Tibial nerve (tissue), 4 donors: Measurements from ENCODE around the gene GTF3C2. TPM values are rescaled to one million over a fixed set of nuclear protein-coding genes. Genes with fewer than 3 reads are reported as not detected.

Experiments used
- DNase-seq, 2 donors: peaks; one replicate each; pipeline ENCODE4 v3.0.0-alpha.2; 2019; ENCODE audit warnings: low spot score in 2 of 2
- H3K27ac ChIP-seq, 4 donors: fragments of 200-600 bp; sonication (generic) in 3 of 4; one replicate each; pipeline ENCODE4 v1.5.1; 2017 to 2019; ENCODE audit warnings: mild to moderate bottlenecking in 1 of 4
- H3K27me3 ChIP-seq, 2 donors: fragments of 200-600 bp; sonication (generic) in 1 of 2; one replicate each; pipeline versions ENCODE4 v1.5.1 to v1.6.0; 2017 to 2019
- H3K36me3 ChIP-seq, 3 donors: fragments of 200-600 bp; sonication (generic); one replicate each; pipeline ENCODE4 v1.5.1; 2018 to 2019
- H3K4me1 ChIP-seq, 4 donors: fragments of 200-600 bp; sonication (generic) in 3 of 4; one replicate each; pipeline ENCODE4 v1.5.1; 2017 to 2019
- H3K4me3 ChIP-seq, 4 donors: fragments of 200-600 bp; sonication (generic) in 3 of 4; one replicate each; pipeline ENCODE4 v1.5.1; 2017 to 2019; ENCODE audit warnings: mild to moderate bottlenecking in 1 of 4, moderate library complexity in 1 of 4
- H3K9me3 ChIP-seq, 4 donors: fragments of 200-600 bp; sonication (generic) in 3 of 4; one replicate each; pipeline ENCODE4 v1.5.1; 2017 to 2019
- CTCF ChIP-seq, 5 experiments: fragments of 200-600 bp in 3 of 5; fragments of 450-650 bp in 2 of 5; sonication (generic) in 3 of 5; IDR thresholded peaks; one replicate each; pipeline ENCODE4 v1.5.1; 2016 to 2019; ENCODE audit warnings: antibody characterized with exemption in 5 of 5, mild to moderate bottlenecking in 3 of 5, moderate library complexity in 2 of 5
- EP300 ChIP-seq, 2 donors: sonication (generic); formaldehyde crosslinking; IDR thresholded peaks; one replicate each; pipeline ENCODE4 v1.6.1; 2017; ENCODE audit warnings: antibody characterized with exemption in 2 of 2, mild to moderate bottlenecking in 1 of 2
- POLR2A ChIP-seq, 2 donors: fragments of 450-650 bp; IDR thresholded peaks; one replicate each; pipeline ENCODE4 v1.6.1; 2017; ENCODE audit warnings: antibody characterized with exemption in 2 of 2, mild to moderate bottlenecking in 2 of 2, moderate library complexity in 2 of 2
- WGBS, 2 donors: methylation state at CpG; one replicate each; pipeline ENCODE4 v1.1.5; 2018; 5-methylcytosine and 5-hydroxymethylcytosine counted together
- total RNA-seq, 4 donors: library from RNA; depleted of rRNA; stranded (reverse); fragments of >200 nt; gene quantifications; one replicate each; pipeline ENCODE4 v1.1.0, GENCODE V29; 2016

GTF3C2 gene
- total RNA-seq, 4 donors from 2014 or later: 38.9 to 54.0 (median 46.0) TPM

- no peak for TF ChIP-seq EP300 (IDR thresholded peaks at IDR 0.05)
- no peak for TF ChIP-seq CTCF (IDR thresholded peaks at IDR 0.05)
- no peak for TF ChIP-seq POLR2A (IDR thresholded peaks at IDR 0.05)
- no peaks in the 10 kb centered on the region for H3K9me3 ChIP-seq
- no peak for DNase-seq
- 80 to 86% methylated on average over 12 of the region's 12 CpGs for WGBS, 2 donors
- H3K4me1 ChIP-seq: peaks cover 0 to 9% (median 5%) of the 10 kb centered on the region in 4 donors
- H3K36me3 ChIP-seq: peaks cover 0 to 48% (median 0%) of the 10 kb centered on the region in 3 donors
- H3K27ac ChIP-seq: no peak overlapping the region
- no peaks in the 10 kb centered on the region for H3K27me3 ChIP-seq
- H3K4me3 ChIP-seq: no peak overlapping the region
These were observed 39.7 kb downstream of the GTF3C2 start for GRCh38 chr2:27316655-27317412.

- WGBS, 2 donors: 74 to 77% methylated on average over 8 of the region's 8 CpGs
- TF ChIP-seq EP300 (IDR thresholded peaks at IDR 0.05) (no peak), POLR2A (IDR thresholded peaks at IDR 0.05) (no peak), CTCF (IDR thresholded peaks at IDR 0.05) (no peak)
- no peaks in the 10 kb centered on the region for H3K27me3 ChIP-seq
- peaks cover 0 to 65% (median 0%) of the 10 kb centered on the region in 3 donors for H3K36me3 ChIP-seq
- no peak for DNase-seq
- H3K9me3 ChIP-seq: no peaks in the 10 kb centered on the region
- no peaks in the 10 kb centered on the region for H3K4me1 ChIP-seq
- H3K27ac ChIP-seq: no peak overlapping the region
- no peak overlapping the region for H3K4me3 ChIP-seq
These were observed 41.4 kb downstream of the GTF3C2 start for GRCh38 chr2:27315122-27315521.

GRCh38 chr2:27314709-27315108, 41.9 kb downstream of the GTF3C2 start:
- no peaks in the 10 kb centered on the region for H3K4me1 ChIP-seq
- 78 to 89% methylated on average over 9 of the region's 9 CpGs for WGBS, 2 donors
- H3K36me3 ChIP-seq: peaks cover 0 to 69% (median 0%) of the 10 kb centered on the region in 3 donors
- no peak overlapping the region for H3K4me3 ChIP-seq
- DNase-seq: no peak
- H3K27me3 ChIP-seq: no peaks in the 10 kb centered on the region
- no peak for TF ChIP-seq CTCF (IDR thresholded peaks at IDR 0.05)
- TF ChIP-seq EP300 (IDR thresholded peaks at IDR 0.05): no peak
- TF ChIP-seq POLR2A (IDR thresholded peaks at IDR 0.05): no peak
- no peak overlapping the region for H3K27ac ChIP-seq
- H3K9me3 ChIP-seq: no peaks in the 10 kb centered on the region

- H3K36me3 ChIP-seq: peaks cover 0 to 75% (median 0%) of the 10 kb centered on the region in 3 donors
- H3K4me1 ChIP-seq: no peaks in the 10 kb centered on the region
- H3K27ac ChIP-seq: no peak overlapping the region
- H3K9me3 ChIP-seq: no peaks in the 10 kb centered on the region
- TF ChIP-seq EP300 (IDR thresholded peaks at IDR 0.05): no peak
- TF ChIP-seq CTCF (IDR thresholded peaks at IDR 0.05): no peak
- no peak for DNase-seq
- 90 to 94% methylated on average over 8 of the region's 8 CpGs for WGBS, 2 donors
- no peaks in the 10 kb centered on the region for H3K27me3 ChIP-seq
- no peak overlapping the region for H3K4me3 ChIP-seq
These were observed 42.5 kb downstream of the GTF3C2 start for GRCh38 chr2:27313882-27314645.

- TF ChIP-seq EP300 (IDR thresholded peaks at IDR 0.05): no peak
- no peak for TF ChIP-seq POLR2A (IDR thresholded peaks at IDR 0.05)
- TF ChIP-seq CTCF (IDR thresholded peaks at IDR 0.05): no peak
- no peak overlapping the region for H3K27ac ChIP-seq
- WGBS, 2 donors: 96 to 100% methylated on average over 3 of the region's 3 CpGs
- H3K36me3 ChIP-seq: peaks cover 0 to 83% (median 0%) of the 10 kb centered on the region in 3 donors
- H3K9me3 ChIP-seq: no peaks in the 10 kb centered on the region
- peaks cover 0 to 17% of the 10 kb centered on the region in 2 donors for H3K27me3 ChIP-seq
- H3K4me3 ChIP-seq: no peak overlapping the region
- no peak for DNase-seq
- peaks cover 0 to 15% (median 2%) of the 10 kb centered on the region in 4 donors for H3K4me1 ChIP-seq
These were observed 44.4 kb downstream of the GTF3C2 start for GRCh38 chr2:27312152-27312551.
